CD4-positive, CD25-positive, alpha-beta regulatory T cell (primary cell): ENCODE measurements around the gene TCAP. TPM values are rescaled to one million over a fixed set of nuclear protein-coding genes. Genes with fewer than 3 reads are reported as not detected.

Experiments
- ATAC-seq, 2 donors: fragments of 150-1000 bp; cut with Tn5 transposase; one replicate each; pipeline ENCODE4 v1.10.0; 2021; ENCODE audit warnings: low read depth in 2 of 2, moderate number of reproducible peaks in 2 of 2, moderate library complexity in 1 of 2
- DNase-seq, 3 donors: peaks; one replicate each; pipeline versions ENCODE4 v3.0.0 to v3.0.0-alpha.2; 2012 to 2022; ENCODE audit warnings: mixed read lengths in 1 of 3
- H3K27ac ChIP-seq: one replicate; pipeline ENCODE4 v1.7.0; 2013; ENCODE audit warnings: mild to moderate bottlenecking, low read length; ENCODE audit not compliant: insufficient read depth, poor library complexity, severe bottlenecking
- H3K27me3 ChIP-seq: one replicate; pipeline ENCODE4 v1.7.0; 2013; ENCODE audit warnings: low read length; ENCODE audit not compliant: control insufficient read depth, insufficient read depth
- H3K36me3 ChIP-seq: one replicate; pipeline ENCODE4 v1.7.0; 2013; ENCODE audit warnings: mild to moderate bottlenecking, low read length, moderate library complexity; ENCODE audit not compliant: control insufficient read depth, insufficient read depth
- H3K4me1 ChIP-seq: 2 replicates; pipeline ENCODE4 v1.7.0; 2013; ENCODE audit warnings: mild to moderate bottlenecking, low read length; ENCODE audit not compliant: insufficient read depth, control insufficient read depth, poor library complexity, severe bottlenecking
- H3K4me3 ChIP-seq: one replicate; pipeline ENCODE4 v1.7.0; 2013; ENCODE audit warnings: low read depth, mild to moderate bottlenecking, low read length, moderate library complexity
- H3K9me3 ChIP-seq, 2 experiments: 1 replicate in 1 of 2; 2 replicates in 1 of 2; pipeline ENCODE4 v1.7.0; 2013; ENCODE audit warnings: low read length in 2 of 2, mild to moderate bottlenecking in 1 of 2, moderate library complexity in 1 of 2; ENCODE audit not compliant: control insufficient read depth in 2 of 2
- H3K27ac Mint-ChIP-seq, 3 donors: one replicate each; pipeline ENCODE4 v1.8.0; 2020 to 2022; ENCODE audit warnings: mild to moderate bottlenecking in 3 of 3, mixed read lengths in 3 of 3, moderate library complexity in 2 of 3
- H3K27me3 Mint-ChIP-seq: one replicate; pipeline ENCODE4 v1.8.0; 2022; ENCODE audit warnings: mild to moderate bottlenecking, mixed read lengths
- H3K36me3 Mint-ChIP-seq: one replicate; pipeline ENCODE4 v1.8.0; 2020; ENCODE audit warnings: mixed read lengths
- H3K4me1 Mint-ChIP-seq, 4 donors: one replicate each; pipeline ENCODE4 v1.8.0; 2020 to 2022; ENCODE audit warnings: mixed read lengths in 4 of 4, mild to moderate bottlenecking in 1 of 4
- H3K4me3 Mint-ChIP-seq, 4 donors: one replicate each; pipeline ENCODE4 v1.8.0; 2020 to 2022; ENCODE audit warnings: mild to moderate bottlenecking in 4 of 4, mixed read lengths in 4 of 4, moderate library complexity in 3 of 4
- H3K9me3 Mint-ChIP-seq, 7 donors: one replicate each; pipeline ENCODE4 v1.8.0; 2020 to 2022; ENCODE audit warnings: mixed read lengths in 7 of 7, mild to moderate bottlenecking in 3 of 7, moderate library complexity in 2 of 7
- polyA plus RNA-seq, 4 donors: library from polyadenylated mRNA; unstranded; fragments of 300-500 nt; fragmentation: Illumina TruSeq; gene quantifications; one replicate each; pipeline ENCODE4 v1.2.3, GENCODE V29; 2021
- total RNA-seq: library from RNA; stranded (reverse); gene quantifications from one replicate; pipeline ENCODE4 v1.2.3, GENCODE V29; 2022

The TCAP gene
- total and polyA plus RNA-seq, 5 donors from 2014 or later: 0.07 to 3.4 TPM; not detected in 3

DNA sequence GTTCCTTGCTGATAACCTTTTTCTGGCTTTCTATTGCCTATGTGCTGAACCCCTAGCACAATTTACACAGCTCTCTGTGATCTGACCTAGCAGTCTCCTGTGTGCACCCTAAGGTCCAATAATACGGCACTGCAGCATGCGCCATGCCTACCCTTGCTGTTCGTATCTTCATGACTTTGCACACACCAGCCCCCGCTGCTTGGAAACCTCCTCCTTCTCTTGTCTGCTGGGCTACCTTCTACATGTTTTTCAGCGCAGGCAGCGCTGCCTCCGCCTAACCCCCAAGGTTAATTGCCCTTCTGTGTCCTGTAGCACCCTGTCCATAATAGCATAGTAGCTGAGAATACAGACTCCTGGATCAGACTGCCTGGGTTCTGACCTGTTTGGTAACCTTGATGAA, 26.8 kb upstream of the TCAP start:
- Mint-ChIP-seq H3K36me3 (peaks cover 6% of the 10 kb centered on the region), H3K4me3 (peak overlapping the region; percentile 92 to 96 (median 94)), H3K4me1 (peaks cover 11 to 71% (median 48%) of the 10 kb centered on the region in 4 donors), H3K9me3 (no peaks in the 10 kb centered on the region), H3K27ac (peak overlapping the region; percentile 65 to 92 (median 90)), H3K27me3 (peaks cover 4% of the 10 kb centered on the region)
- no peak for DNase-seq
- no peak for ATAC-seq
- peaks cover 2% of the 10 kb centered on the region for H3K36me3 ChIP-seq
- no peaks in the 10 kb centered on the region for H3K27me3 ChIP-seq
- peaks cover 62% of the 10 kb centered on the region for H3K4me1 ChIP-seq
- no peaks in the 10 kb centered on the region for H3K9me3 ChIP-seq
- no peak overlapping the region for H3K27ac ChIP-seq
- H3K4me3 ChIP-seq: peak overlapping the region; percentile 96

DNA sequence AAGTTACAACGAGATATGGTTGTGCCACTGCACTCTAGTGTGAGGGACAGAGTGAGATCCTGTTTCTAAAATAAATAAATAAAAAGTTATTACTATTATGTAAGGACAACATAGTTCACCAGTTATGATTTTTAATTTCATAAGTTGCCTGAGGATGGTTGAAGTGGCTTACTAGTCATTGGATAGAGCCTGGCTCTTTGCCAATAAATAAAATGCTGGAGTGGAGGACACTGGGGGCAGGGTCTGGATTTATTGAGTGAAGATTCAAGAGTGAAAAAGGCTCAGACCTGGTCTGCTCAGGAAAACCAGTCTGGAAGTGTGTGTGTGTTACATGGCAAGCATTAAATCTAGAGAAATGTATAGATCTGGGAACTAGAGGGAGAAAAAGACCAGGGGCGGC, 26.1 kb upstream of the TCAP start:
- Histone ChIP-seq H3K4me3 (peak overlapping the region; percentile 96), H3K9me3 (no peaks in the 10 kb centered on the region), H3K4me1 (peaks cover 62% of the 10 kb centered on the region), H3K36me3 (peaks cover 5% of the 10 kb centered on the region), H3K27me3 (no peaks in the 10 kb centered on the region), H3K27ac (no peak overlapping the region)
- Mint-ChIP-seq H3K9me3 (no peaks in the 10 kb centered on the region), H3K4me1 (peaks cover 11 to 76% (median 50%) of the 10 kb centered on the region in 4 donors), H3K27me3 (peaks cover 4% of the 10 kb centered on the region), H3K27ac (no peak overlapping the region), H3K4me3 (peak overlapping the region; percentile 33 to 92 (median 62)), H3K36me3 (peaks cover 6% of the 10 kb centered on the region)
- DNase-seq (no peak), ATAC-seq (no peak)

DNA sequence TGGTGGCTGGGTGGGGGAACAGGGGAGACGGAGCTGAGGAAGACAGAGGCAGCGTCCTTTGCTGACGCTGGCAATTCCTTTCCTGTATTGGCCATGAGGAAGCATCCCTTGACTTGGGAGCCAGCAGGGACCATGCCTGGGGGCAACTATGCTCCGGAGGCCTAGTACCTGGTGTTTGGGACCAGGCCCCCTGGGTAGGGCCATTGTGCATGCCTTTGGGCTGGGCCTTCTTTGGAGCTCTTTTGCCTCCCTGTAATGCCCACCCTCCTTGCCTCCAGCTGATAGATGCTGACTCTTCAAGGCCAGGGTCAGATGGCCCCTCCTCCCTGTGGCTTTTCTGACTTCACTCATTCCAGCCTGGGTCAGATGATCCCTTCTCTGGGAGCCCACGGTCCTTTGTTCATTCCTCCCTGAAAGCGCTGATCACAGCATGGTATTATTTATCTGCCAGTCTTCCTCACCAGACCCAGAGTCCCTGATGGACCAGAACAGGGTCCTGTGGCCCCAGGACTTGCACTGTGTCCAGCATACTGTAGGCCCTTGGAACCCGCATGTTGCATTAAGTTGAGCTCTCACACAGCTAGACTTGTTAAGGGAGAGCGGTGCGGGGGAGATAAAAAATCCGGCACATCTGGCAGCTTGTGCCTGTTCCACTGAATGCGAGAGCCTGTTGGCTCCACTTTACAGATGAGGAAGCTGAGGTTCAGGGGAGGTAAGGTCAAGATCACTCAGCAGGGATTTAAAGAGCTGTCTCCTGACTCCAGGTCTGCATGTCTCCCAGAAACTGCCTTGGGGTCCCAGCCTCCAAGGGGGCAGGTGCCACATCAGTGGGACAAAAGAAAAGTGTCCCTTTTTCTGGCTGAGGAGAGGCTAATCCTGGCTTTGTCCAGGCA, 25.3 kb upstream of the TCAP start:
- DNase-seq: no peak
- Histone ChIP-seq H3K36me3 (peaks cover 5% of the 10 kb centered on the region), H3K27ac (no peak overlapping the region), H3K27me3 (no peaks in the 10 kb centered on the region), H3K4me1 (peaks cover 54% of the 10 kb centered on the region), H3K9me3 (no peaks in the 10 kb centered on the region), H3K4me3 (no peak overlapping the region)
- no peak for ATAC-seq
- Mint-ChIP-seq H3K9me3 (no peaks in the 10 kb centered on the region), H3K4me3 (peak overlapping the region; percentile 58 to 92 (median 63)), H3K36me3 (peaks cover 6% of the 10 kb centered on the region), H3K27me3 (no peaks in the 10 kb centered on the region), H3K4me1 (peaks cover 6 to 78% (median 49%) of the 10 kb centered on the region in 4 donors), H3K27ac (peak overlapping the region in 1 of 3 donors; percentile 86)

DNA sequence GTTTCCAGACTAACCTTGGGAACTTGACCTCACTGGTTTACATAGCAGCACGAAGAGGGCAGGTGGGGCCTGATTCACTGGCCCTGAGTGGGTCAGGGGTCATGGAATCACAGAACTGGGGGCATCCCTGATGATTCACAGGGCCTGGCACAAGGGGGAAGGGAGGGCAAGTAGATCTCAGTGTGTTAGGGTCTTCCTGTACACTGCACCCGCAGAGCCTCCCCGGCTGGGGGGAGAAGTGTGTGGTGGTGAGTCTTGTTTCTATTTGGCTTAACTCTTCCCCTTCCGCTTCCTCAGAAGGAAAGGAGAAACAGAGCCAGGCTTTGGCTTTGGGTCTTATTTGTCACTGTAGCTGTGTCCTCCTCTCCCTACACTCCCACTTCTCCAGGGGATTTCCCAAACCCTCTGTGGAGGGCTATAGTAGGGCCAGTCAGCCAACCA, 24.5 kb upstream of the TCAP start:
- no peaks in the 10 kb centered on the region for H3K9me3 ChIP-seq
- H3K27ac ChIP-seq: no peak overlapping the region
- no peaks in the 10 kb centered on the region for H3K9me3 Mint-ChIP-seq
- peaks cover 52% of the 10 kb centered on the region for H3K4me1 ChIP-seq
- ATAC-seq (no peak), DNase-seq (no peak)
- peaks cover 6 to 83% (median 52%) of the 10 kb centered on the region in 4 donors for H3K4me1 Mint-ChIP-seq
- H3K27ac Mint-ChIP-seq: peak overlapping the region in 1 of 3 donors; percentile 41
- H3K27me3 ChIP-seq: no peaks in the 10 kb centered on the region
- peaks cover 5% of the 10 kb centered on the region for H3K36me3 ChIP-seq
- H3K4me3 Mint-ChIP-seq: peak overlapping the region in 3 of 4 donors; percentile 21 to 70 (median 52)
- H3K27me3 Mint-ChIP-seq: no peaks in the 10 kb centered on the region
- H3K4me3 ChIP-seq: no peak overlapping the region
- peaks cover 6% of the 10 kb centered on the region for H3K36me3 Mint-ChIP-seq

DNA sequence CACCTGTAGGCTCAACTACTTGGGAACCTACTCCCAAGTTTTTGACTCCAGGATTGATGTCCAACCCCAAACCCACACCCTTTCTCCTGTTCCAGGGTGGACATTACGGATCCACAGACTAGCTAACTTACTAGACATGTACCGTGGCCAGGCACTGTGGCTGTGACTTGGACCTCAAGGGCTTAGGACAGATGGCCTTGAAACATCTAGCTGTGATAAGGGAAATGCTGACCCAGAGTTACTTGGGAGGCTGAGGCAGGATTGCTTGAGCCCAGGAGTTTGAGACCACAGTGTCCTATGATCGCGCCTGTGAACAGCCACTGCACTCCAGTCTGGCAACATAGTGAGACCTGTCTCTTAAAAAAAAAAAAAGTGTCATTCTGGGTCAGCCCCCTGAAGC, 24.1 kb upstream of the TCAP start:
- Mint-ChIP-seq H3K27me3 (no peaks in the 10 kb centered on the region), H3K27ac (peak overlapping the region in 1 of 3 donors; percentile 55), H3K36me3 (peaks cover 6% of the 10 kb centered on the region), H3K9me3 (no peaks in the 10 kb centered on the region), H3K4me1 (peaks cover 6 to 88% (median 51%) of the 10 kb centered on the region in 4 donors), H3K4me3 (peak overlapping the region in 2 of 4 donors; percentile 21 to 70)
- Histone ChIP-seq H3K36me3 (peaks cover 6% of the 10 kb centered on the region), H3K9me3 (no peaks in the 10 kb centered on the region), H3K4me1 (peaks cover 50% of the 10 kb centered on the region), H3K4me3 (no peak overlapping the region), H3K27ac (no peak overlapping the region), H3K27me3 (no peaks in the 10 kb centered on the region)
- ATAC-seq: no peak
- no peak for DNase-seq

DNA sequence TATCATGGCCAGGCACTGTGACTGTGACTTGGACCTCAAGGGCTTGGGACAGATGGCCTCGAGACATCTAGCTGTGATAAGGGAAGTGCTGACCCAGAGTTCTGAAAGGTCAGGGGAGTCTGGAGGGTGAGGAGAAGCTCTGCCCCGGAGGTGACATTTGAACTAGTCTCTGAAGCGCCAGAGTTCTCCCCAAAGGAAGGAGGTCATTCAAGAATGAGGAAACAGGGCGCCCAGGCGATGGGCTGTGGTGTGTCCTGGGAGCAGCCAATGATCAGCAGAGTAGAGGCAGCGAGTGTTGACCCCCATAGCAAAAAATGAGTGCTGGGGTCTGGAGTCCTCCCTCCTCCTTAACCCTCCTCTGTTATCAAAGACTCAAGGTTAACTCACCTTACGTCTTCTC, 23.3 kb upstream of the TCAP start:
- Histone ChIP-seq H3K27ac (no peak overlapping the region), H3K4me3 (no peak overlapping the region), H3K27me3 (no peaks in the 10 kb centered on the region), H3K4me1 (peaks cover 42% of the 10 kb centered on the region), H3K36me3 (peaks cover 8% of the 10 kb centered on the region), H3K9me3 (no peaks in the 10 kb centered on the region)
- Mint-ChIP-seq H3K4me3 (peak overlapping the region in 2 of 4 donors; percentile 22 to 59), H3K9me3 (no peaks in the 10 kb centered on the region), H3K27me3 (no peaks in the 10 kb centered on the region), H3K4me1 (peaks cover 6 to 81% (median 49%) of the 10 kb centered on the region in 4 donors), H3K27ac (peak overlapping the region in 1 of 3 donors; percentile 77), H3K36me3 (peaks cover 6% of the 10 kb centered on the region)
- DNase-seq (no peak), ATAC-seq (no peak)

DNA sequence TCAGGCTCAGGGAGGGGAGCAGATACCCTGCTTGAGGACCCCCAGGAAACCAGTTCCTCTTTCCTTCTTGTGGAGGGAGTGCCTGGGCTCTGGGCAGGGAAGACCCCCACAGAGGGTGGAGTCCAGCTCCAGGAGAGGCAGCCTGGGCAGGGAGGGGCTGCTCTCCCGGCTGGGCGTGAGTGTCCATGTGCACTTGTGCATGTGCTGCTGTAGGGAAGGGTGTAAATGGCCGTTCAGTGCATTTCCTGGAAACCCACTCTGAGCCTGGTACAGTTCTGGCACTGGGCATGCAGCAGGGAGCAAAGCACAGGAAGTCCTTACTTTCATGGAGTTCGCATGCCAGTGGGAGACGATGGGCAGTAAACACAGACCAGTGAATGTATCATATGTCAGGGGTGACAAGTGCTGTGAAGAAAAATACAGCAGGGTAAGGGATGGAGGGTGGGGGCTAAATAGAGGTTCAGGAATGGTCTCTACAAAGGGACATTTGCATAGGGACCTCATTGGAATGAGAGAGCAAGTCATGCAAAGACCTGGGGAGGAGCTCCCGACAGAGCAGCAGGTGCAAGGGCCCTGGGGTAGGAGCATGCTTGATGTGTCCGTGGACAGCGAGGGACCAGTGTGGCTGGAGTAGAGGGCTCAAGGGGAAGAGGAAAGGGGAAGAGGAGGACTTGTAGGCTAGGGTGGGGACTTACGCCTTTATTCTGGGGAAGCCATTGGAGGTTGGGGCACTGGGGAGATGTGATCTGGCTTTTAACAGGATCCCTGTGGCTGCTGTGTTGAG, 22.7 kb upstream of the TCAP start:
- Histone ChIP-seq H3K27me3 (no peaks in the 10 kb centered on the region), H3K4me1 (peaks cover 41% of the 10 kb centered on the region), H3K9me3 (no peaks in the 10 kb centered on the region), H3K27ac (no peak overlapping the region), H3K36me3 (peaks cover 8% of the 10 kb centered on the region), H3K4me3 (no peak overlapping the region)
- ATAC-seq: no peak
- H3K27ac Mint-ChIP-seq: peak overlapping the region in 2 of 3 donors; percentile 64 to 78
- H3K9me3 Mint-ChIP-seq: no peaks in the 10 kb centered on the region
- DNase-seq: no peak
- H3K36me3 Mint-ChIP-seq: peaks cover 6% of the 10 kb centered on the region
- H3K27me3 Mint-ChIP-seq: no peaks in the 10 kb centered on the region
- no peak overlapping the region for H3K4me3 Mint-ChIP-seq
- H3K4me1 Mint-ChIP-seq: peaks cover 6 to 78% (median 48%) of the 10 kb centered on the region in 4 donors
